DMS 273 (cell line): ENCODE measurements around the gene HOMER1.

Experiments
- DNase-seq: peaks from one replicate; lab custom pipeline; 2025; ENCODE audit not compliant: unreplicated experiment; lab: John Stamatoyannopoulos, UW

The HOMER1 gene

GRCh38 chr5:79329453-79329852, 184.5 kb downstream of the HOMER1 start:
- DNase-seq: peak; percentile 20
